K562 (cell line): Measurements from ENCODE around the gene CCDC85B. TPM values are rescaled to one million over a fixed set of nuclear protein-coding genes. Genes with fewer than 3 reads are reported as not detected.

Experiments
- CBFA2T3 ChIP-seq: fragments of 450-650 bp; IDR thresholded peaks from 2 replicates; pipeline ENCODE4 v1.6.1; 2017
- HIVEP1 ChIP-seq: fragments of 250-450 bp; sonication (Bioruptor Pico); IDR thresholded peaks from 2 replicates; pipeline ENCODE4 v1.4.0; 2020; ENCODE audit warnings: mild to moderate bottlenecking
- MTA1 ChIP-seq: fragments of 450-650 bp; IDR thresholded peaks from 2 replicates; pipeline ENCODE4 v1.6.1; 2017; ENCODE audit warnings: borderline replicate concordance
- PCBP2 ChIP-seq: fragments of 200-400 bp; formaldehyde crosslinking; IDR thresholded peaks from 2 replicates; pipeline ENCODE4 v1.6.1; 2018; ENCODE audit warnings: low read length, low read depth, mild to moderate bottlenecking, moderate library complexity; ENCODE audit not compliant: poor library complexity, severe bottlenecking
- SRSF9 ChIP-seq: fragments of 200-400 bp; formaldehyde crosslinking; IDR thresholded peaks from 2 replicates; pipeline ENCODE4 v1.6.1; 2017; ENCODE audit warnings: low read depth, low read length, borderline replicate concordance
- TCF3 ChIP-seq: sonication (generic); formaldehyde crosslinking; IDR thresholded peaks from 2 replicates; pipeline ENCODE4 v1.4.0; 2020; ENCODE audit warnings: mild to moderate bottlenecking, missing genetic modification reagents
- TCF7 ChIP-seq: sonication (generic); IDR thresholded peaks from 2 replicates; pipeline ENCODE4 v1.6.1; 2016; ENCODE audit warnings: antibody characterized with exemption, borderline replicate concordance
- ZEB2 ChIP-seq: fragments of 450-650 bp; IDR thresholded peaks from 2 replicates; pipeline ENCODE4 v1.6.1; 2016
- ZNF174 ChIP-seq: fragments of 250-450 bp; sonication (Bioruptor Pico); IDR thresholded peaks from 2 replicates; pipeline ENCODE4 v1.4.0; 2020; ENCODE audit warnings: mild to moderate bottlenecking
- ZNF175 ChIP-seq: fragments of 200-800 bp; sonication (Bioruptor generic); IDR thresholded peaks from 2 replicates; pipeline ENCODE4 v1.6.1; 2016; ENCODE audit warnings: low read depth, mild to moderate bottlenecking, missing genetic modification characterization, missing compliant biosample characterization
- ZNF197 ChIP-seq: fragments of 200-800 bp; sonication (Bioruptor generic); IDR thresholded peaks from 2 replicates; pipeline ENCODE4 v1.6.1; 2016; ENCODE audit warnings: low read depth, missing genetic modification characterization, missing compliant biosample characterization
- ZNF766 ChIP-seq: fragments of 200-800 bp; sonication (Bioruptor generic); conservative IDR thresholded peaks from 2 replicates; pipeline ENCODE4 v1.6.1; 2016; ENCODE audit warnings: missing genetic modification characterization, missing compliant biosample characterization
- polyA plus RNA-seq, 8 experiments: library from polyadenylated mRNA; depleted of rRNA in 4 of 8; stranded (reverse) in 5 of 8; unstranded in 3 of 8; fragments of >200 nt; fragmentation: Nextera tagmentation in 2 of 8; fragmentation: Illumina TruSeq in 1 of 8; extraction: Ambion mirVana in 2 of 8; extraction: Trizol in 1 of 8; gene quantifications; 2 replicates each; pipeline versions ENCODE4 v1.2.1 to v1.2.3, GENCODE V29; 2011 to 2014; ENCODE audit warnings: inconsistent platforms in 1 of 8, missing spikeins in 1 of 8
- total RNA-seq, 7 experiments: library from RNA; depleted of rRNA in 6 of 7; stranded (reverse); fragments of >200 nt in 6 of 7; fragmentation: Illumina TruSeq in 2 of 7; extraction: Trizol in 2 of 7; gene quantifications; 2 replicates each; pipeline versions ENCODE4 v1.2.1 to v1.2.3, GENCODE V29; 2011 to 2021; ENCODE audit warnings: low replicate concordance in 1 of 7
- TF ChIP-seq, protein P1 (sequence below): sonication (generic); formaldehyde crosslinking; IDR thresholded peaks from 2 replicates; pipeline ENCODE4 v1.8.0; 2022; ENCODE audit warnings: missing genetic modification reagents, mild to moderate bottlenecking, moderate library complexity, borderline replicate concordance
- TF ChIP-seq, protein P2 (sequence below), 2 experiments: fragments of 450-650 bp in 1 of 2; sonication (generic) in 1 of 2; formaldehyde crosslinking in 1 of 2; IDR thresholded peaks; 2 replicates each; pipeline versions ENCODE4 v1.7.1 to v1.9.0; 2016 to 2022; ENCODE audit warnings: inconsistent platforms in 1 of 2, mild to moderate bottlenecking in 1 of 2, missing genetic modification reagents in 1 of 2
- TF ChIP-seq, protein P3 (sequence below): fragments of 450-650 bp; conservative IDR thresholded peaks from 2 replicates; pipeline ENCODE4 v1.6.1; 2016; ENCODE audit warnings: missing genetic modification characterization, low read depth, mild to moderate bottlenecking, missing compliant biosample characterization, moderate library complexity
- TF ChIP-seq, protein P4 (sequence below): fragments of 450-650 bp; IDR thresholded peaks from 2 replicates; pipeline ENCODE4 v1.6.1; 2016; ENCODE audit warnings: antibody characterized with exemption

Gene CCDC85B
- total and polyA plus RNA-seq, 9 of the 15 experiments (the other 6 are each of a cell fraction or from before 2014, with no cell fraction given), result 0.14 to 138 (median 6.2) TPM

DNA sequence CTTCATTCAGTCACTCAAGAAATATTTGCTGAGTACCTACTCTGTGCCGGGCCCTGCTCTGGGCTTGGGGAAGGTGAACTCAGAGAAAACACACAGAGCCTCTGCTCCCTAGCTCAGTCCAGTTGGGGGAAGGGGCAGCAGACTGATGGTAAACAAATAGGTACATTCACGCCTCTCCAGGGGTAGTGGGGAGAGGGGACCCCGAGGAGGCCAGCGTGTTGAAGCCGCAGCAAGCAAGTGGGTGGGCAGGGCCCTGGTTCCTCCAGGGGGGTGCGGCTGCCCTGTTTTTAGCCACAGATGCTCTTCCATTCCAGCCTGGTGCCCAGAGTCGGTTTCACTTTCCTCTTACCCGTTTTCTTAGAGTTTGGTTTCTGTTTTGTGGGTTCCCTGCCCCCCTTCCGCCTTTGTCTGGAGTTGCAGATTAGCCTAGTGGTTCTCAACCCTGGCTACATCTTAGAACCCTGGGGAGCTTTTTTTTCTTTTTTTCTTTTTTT lies 37.5 kb downstream of the CCDC85B start (continued):
- TF ChIP-seq, protein P1, sequence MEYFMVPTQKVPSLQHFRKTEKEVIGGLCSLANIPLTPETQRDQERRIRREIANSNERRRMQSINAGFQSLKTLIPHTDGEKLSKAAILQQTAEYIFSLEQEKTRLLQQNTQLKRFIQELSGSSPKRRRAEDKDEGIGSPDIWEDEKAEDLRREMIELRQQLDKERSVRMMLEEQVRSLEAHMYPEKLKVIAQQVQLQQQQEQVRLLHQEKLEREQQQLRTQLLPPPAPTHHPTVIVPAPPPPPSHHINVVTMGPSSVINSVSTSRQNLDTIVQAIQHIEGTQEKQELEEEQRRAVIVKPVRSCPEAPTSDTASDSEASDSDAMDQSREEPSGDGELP, result peak; percentile 22; the same call in 1 of the 2 replicates
- TF ChIP-seq ZNF197 (CRISPR knock-in tag) (0 out of 2 replicates have a peak, but pooled peaks have one; percentile 53), TCF3 (CRISPR knock-in tag) (peak; percentile 52), ZEB2 (no peak), SRSF9 (no peak), HIVEP1 (no peak), ZNF766 (CRISPR knock-in tag) (peak; percentile 73; the same call in 1 of the 2 replicates), PCBP2 (no peak), ZNF175 (CRISPR knock-in tag) (no peak), CBFA2T3 (peak; percentile 46), MTA1 (0 out of 2 replicates have a peak, but pooled peaks have one; percentile 55), TCF7 (no peak), ZNF174 (CRISPR knock-in tag) (no peak)
- TF ChIP-seq, protein P2, sequence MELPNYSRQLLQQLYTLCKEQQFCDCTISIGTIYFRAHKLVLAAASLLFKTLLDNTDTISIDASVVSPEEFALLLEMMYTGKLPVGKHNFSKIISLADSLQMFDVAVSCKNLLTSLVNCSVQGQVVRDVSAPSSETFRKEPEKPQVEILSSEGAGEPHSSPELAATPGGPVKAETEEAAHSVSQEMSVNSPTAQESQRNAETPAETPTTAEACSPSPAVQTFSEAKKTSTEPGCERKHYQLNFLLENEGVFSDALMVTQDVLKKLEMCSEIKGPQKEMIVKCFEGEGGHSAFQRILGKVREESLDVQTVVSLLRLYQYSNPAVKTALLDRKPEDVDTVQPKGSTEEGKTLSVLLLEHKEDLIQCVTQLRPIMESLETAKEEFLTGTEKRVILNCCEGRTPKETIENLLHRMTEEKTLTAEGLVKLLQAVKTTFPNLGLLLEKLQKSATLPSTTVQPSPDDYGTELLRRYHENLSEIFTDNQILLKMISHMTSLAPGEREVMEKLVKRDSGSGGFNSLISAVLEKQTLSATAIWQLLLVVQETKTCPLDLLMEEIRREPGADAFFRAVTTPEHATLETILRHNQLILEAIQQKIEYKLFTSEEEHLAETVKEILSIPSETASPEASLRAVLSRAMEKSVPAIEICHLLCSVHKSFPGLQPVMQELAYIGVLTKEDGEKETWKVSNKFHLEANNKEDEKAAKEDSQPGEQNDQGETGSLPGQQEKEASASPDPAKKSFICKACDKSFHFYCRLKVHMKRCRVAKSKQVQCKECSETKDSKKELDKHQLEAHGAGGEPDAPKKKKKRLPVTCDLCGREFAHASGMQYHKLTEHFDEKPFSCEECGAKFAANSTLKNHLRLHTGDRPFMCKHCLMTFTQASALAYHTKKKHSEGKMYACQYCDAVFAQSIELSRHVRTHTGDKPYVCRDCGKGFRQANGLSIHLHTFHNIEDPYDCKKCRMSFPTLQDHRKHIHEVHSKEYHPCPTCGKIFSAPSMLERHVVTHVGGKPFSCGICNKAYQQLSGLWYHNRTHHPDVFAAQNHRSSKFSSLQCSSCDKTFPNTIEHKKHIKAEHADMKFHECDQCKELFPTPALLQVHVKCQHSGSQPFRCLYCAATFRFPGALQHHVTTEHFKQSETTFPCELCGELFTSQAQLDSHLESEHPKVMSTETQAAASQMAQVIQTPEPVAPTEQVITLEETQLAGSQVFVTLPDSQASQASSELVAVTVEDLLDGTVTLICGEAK (IDR thresholded peaks at IDR 0.05), result peak; percentile 43; the same call in 1 of the 2 replicates
- TF ChIP-seq, protein P2 (CRISPR knock-in tag; IDR thresholded peaks at IDR 0.05), result no peak
- TF ChIP-seq, protein P3, sequence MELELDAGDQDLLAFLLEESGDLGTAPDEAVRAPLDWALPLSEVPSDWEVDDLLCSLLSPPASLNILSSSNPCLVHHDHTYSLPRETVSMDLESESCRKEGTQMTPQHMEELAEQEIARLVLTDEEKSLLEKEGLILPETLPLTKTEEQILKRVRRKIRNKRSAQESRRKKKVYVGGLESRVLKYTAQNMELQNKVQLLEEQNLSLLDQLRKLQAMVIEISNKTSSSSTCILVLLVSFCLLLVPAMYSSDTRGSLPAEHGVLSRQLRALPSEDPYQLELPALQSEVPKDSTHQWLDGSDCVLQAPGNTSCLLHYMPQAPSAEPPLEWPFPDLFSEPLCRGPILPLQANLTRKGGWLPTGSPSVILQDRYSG (tag), result peak; percentile 43; the same call in 1 of the 2 replicates
- TF ChIP-seq, protein P4, sequence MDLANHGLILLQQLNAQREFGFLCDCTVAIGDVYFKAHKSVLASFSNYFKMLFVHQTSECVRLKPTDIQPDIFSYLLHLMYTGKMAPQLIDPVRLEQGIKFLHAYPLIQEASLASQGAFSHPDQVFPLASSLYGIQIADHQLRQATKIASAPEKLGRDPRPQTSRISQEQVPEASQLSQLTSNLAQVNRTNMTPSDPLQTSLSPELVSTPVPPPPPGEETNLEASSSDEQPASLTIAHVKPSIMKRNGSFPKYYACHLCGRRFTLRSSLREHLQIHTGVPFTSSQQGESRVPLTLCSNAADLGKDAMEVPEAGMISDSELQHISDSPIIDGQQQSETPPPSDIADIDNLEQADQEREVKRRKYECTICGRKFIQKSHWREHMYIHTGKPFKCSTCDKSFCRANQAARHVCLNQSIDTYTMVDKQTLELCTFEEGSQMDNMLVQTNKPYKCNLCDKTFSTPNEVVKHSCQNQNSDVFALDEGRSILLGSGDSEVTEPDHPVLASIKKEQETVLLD, result peak; percentile 19; the same call in 1 of the 2 replicates
